Kidney epithelial cell (primary cell): Measurements from ENCODE around the gene KCTD1. TPM values are rescaled to one million over a fixed set of nuclear protein-coding genes. Genes with fewer than 3 reads are reported as not detected.

ENCODE experiments used
- DNase-seq: peaks from one replicate; pipeline ENCODE4 v3.0.0-alpha.2; 2010; ENCODE audit warnings: low read depth
- H3K27me3 ChIP-seq: 2 replicates; pipeline ENCODE4 v1.6.0; 2011; ENCODE audit warnings: low read length; ENCODE audit not compliant: control insufficient read depth, insufficient read depth
- H3K36me3 ChIP-seq: 2 replicates; pipeline ENCODE4 v1.5.1; 2011; ENCODE audit warnings: low read length; ENCODE audit not compliant: control insufficient read depth, insufficient read depth
- H3K4me3 ChIP-seq: 2 replicates; pipeline ENCODE4 v1.5.1; 2011; ENCODE audit warnings: low read depth, mild to moderate bottlenecking, control low read depth, low read length
- CTCF ChIP-seq: IDR thresholded peaks from 2 replicates; pipeline ENCODE4 v1.5.1; 2011; ENCODE audit warnings: mild to moderate bottlenecking, moderate library complexity, low read length, control low read depth, inconsistent platforms; ENCODE audit not compliant: insufficient read depth, poor library complexity, severe bottlenecking
- total RNA-seq: library from RNA; depleted of rRNA; stranded (reverse); fragments of >200 nt; gene quantifications from 2 replicates; pipeline ENCODE4 v1.2.3, GENCODE V29; 2015

Gene KCTD1
- total RNA-seq, 1 donor from 2014 or later: 30.5 TPM

DNA sequence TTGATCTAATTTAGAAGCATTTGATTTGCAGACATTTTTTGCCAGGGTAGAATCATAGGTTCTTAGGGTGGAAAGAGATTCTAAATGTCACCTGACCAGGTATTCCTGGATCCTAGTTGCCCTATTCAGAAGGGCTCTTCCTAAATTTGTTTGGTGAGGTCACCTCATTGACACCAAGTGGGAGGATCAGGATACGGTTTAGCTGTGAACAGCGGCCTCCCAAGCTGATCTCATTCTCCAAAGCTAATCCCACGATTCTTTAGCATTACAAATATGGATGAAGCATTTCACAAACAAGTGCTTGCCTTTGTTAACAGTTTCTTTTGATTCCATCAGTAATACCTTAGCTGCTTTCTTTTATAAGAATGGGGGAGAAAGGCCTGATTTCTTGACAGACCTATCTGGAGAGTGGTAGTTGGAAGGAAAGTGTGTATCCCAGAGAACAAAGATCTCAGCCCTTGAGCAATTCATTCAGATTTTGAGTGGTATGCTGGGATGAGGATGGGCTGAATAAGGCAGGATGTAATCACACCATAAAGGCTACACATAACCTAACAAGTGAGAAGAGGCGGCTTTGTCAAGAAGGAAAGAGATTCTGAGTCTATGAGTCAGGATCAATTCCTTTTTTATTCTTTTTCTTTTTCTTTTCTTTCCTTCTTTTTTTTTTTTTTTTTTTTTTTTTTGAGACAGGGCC, 16.6 kb downstream of the KCTD1 start:
- DNase-seq: no peak
- Histone ChIP-seq H3K36me3 (no peaks in the 10 kb centered on the region), H3K27me3 (no peaks in the 10 kb centered on the region), H3K4me3 (no peak overlapping the region)
- no peak for TF ChIP-seq CTCF

- H3K27me3 ChIP-seq: no peaks in the 10 kb centered on the region
- no peak for DNase-seq
- no peaks in the 10 kb centered on the region for H3K36me3 ChIP-seq
- no peak for TF ChIP-seq CTCF
- H3K4me3 ChIP-seq: no peak overlapping the region
These were observed 21.5 kb downstream of the KCTD1 start for GRCh38 chr18:26526966-26527234.

DNA sequence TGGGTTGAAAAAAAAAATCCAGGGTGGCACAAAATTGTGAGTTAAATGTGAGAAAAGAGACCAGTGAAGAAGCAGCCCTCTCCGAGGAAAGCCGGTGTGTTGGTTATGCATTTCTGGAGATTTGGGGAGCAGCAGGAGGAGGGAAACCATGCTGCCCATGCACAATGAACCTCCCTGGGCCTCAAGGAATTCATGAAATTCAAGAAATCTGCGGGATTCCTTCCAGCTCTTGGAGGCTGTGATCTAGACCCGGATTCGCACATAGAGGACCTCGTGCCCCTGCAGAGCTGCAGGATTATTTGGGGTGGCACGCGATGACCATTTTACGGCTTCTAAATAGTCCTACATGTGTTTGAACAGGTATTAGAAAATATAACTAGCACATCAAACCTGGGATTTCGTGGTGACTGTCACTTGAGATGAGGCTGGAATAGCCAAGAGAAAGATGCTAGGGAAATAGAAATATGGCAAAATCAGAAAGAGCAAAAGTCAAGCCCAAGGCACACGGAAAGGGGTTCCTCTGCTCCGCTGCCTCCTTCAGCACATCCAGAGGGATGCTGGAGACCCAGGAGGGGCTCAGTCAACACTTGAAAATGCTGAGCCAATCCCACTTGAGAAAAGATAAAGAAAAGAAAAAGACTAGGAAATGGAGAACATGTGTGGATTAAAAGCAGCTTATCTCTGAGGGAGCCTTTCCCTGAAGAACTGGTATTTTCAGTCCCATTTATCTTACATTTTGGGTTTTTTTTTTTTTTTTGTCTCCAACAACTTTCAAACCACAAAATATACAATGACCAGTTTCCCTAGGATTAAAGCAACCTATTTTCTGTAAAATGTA, 22.0 kb downstream of the KCTD1 start:
- H3K27me3 ChIP-seq: no peaks in the 10 kb centered on the region
- no peak overlapping the region for H3K4me3 ChIP-seq
- DNase-seq: no peak
- H3K36me3 ChIP-seq: no peaks in the 10 kb centered on the region
- TF ChIP-seq CTCF: no peak

GRCh38 chr18:26524504-26525351, 23.6 kb downstream of the KCTD1 start:
- Histone ChIP-seq H3K36me3 (no peaks in the 10 kb centered on the region), H3K4me3 (no peak overlapping the region), H3K27me3 (no peaks in the 10 kb centered on the region)
- DNase-seq: no peak
- no peak for TF ChIP-seq CTCF

GRCh38 chr18:26524002-26524401, 24.4 kb downstream of the KCTD1 start:
- Histone ChIP-seq H3K36me3 (no peaks in the 10 kb centered on the region), H3K4me3 (no peak overlapping the region), H3K27me3 (no peaks in the 10 kb centered on the region)
- no peak for DNase-seq
- TF ChIP-seq CTCF: no peak
